KMS-11 (cell line): ENCODE results near the gene AGPAT3.

ENCODE experiments used
- H2AFZ ChIP-seq: fragments of 200-600 bp; sonication (generic); 2 replicates; pipeline ENCODE4 v1.6.1; 2016; ENCODE audit warnings: antibody characterized with exemption, mixed run types, low read depth
- H3K27ac ChIP-seq: fragments of 200-600 bp; sonication (generic); 2 replicates; pipeline ENCODE4 v1.6.1; 2016; ENCODE audit warnings: mild to moderate bottlenecking, mixed run types
- H3K27me3 ChIP-seq: fragments of 200-600 bp; sonication (generic); 2 replicates; pipeline ENCODE4 v1.6.1; 2017; ENCODE audit warnings: mild to moderate bottlenecking, low read depth, mixed run types, moderate library complexity; ENCODE audit not compliant: insufficient read depth
- H3K36me3 ChIP-seq: fragments of 200-600 bp; sonication (generic); 2 replicates; pipeline ENCODE4 v1.6.1; 2017; ENCODE audit warnings: mild to moderate bottlenecking, mixed run types; ENCODE audit not compliant: insufficient read depth
- H3K4me1 ChIP-seq: fragments of 200-600 bp; sonication (generic); 2 replicates; pipeline ENCODE4 v1.6.1; 2016; ENCODE audit warnings: mild to moderate bottlenecking, low read depth, mixed run types; ENCODE audit not compliant: poor library complexity, severe bottlenecking
- H3K4me2 ChIP-seq: fragments of 200-600 bp; sonication (generic); 2 replicates; pipeline ENCODE4 v1.7.0; 2016; ENCODE audit warnings: mild to moderate bottlenecking, mixed run types
- H3K4me3 ChIP-seq: fragments of 200-600 bp; sonication (generic); IDR thresholded peaks from 2 replicates; pipeline ENCODE4 v1.6.1; 2017; ENCODE audit warnings: low read depth, low read length, mixed read lengths; ENCODE audit not compliant: insufficient read depth
- H3K79me2 ChIP-seq: fragments of 200-600 bp; sonication (generic); 2 replicates; pipeline ENCODE4 v1.6.1; 2016; ENCODE audit warnings: low read depth, mixed run types; ENCODE audit not compliant: insufficient read depth
- H3K9ac ChIP-seq: fragments of 200-600 bp; sonication (generic); 2 replicates; pipeline ENCODE4 v1.6.1; 2016; ENCODE audit warnings: mild to moderate bottlenecking, mixed run types
- H4K20me1 ChIP-seq: fragments of 200-600 bp; sonication (generic); 2 replicates; pipeline ENCODE4 v1.6.1; 2016; ENCODE audit warnings: mild to moderate bottlenecking, mixed run types; ENCODE audit not compliant: insufficient read depth
- CTCF ChIP-seq: fragments of 200-600 bp; sonication (generic); conservative IDR thresholded peaks from 2 replicates; pipeline ENCODE4 v1.6.1; 2017; ENCODE audit warnings: low read depth, mild to moderate bottlenecking, antibody characterized with exemption, low read length, moderate library complexity, mixed read lengths

AGPAT3 gene

GRCh38 chr21:43972850-43973633, 108.0 kb downstream of the AGPAT3 start:
- H3K27ac ChIP-seq: no peak overlapping the region
- no peak overlapping the region for H2AFZ ChIP-seq
- TF ChIP-seq CTCF: no peak

GRCh38 chr21:43973634-43973955, 108.6 kb downstream of the AGPAT3 start:
- Histone ChIP-seq H3K36me3 (0 out of 2 replicates have a peak, but pooled peaks cover 5% of the 10 kb centered on the region), H3K79me2 (no peaks in the 10 kb centered on the region), H3K4me1 (peaks cover 4% of the 10 kb centered on the region), H3K4me3 (no peak overlapping the region), H4K20me1 (no peaks in the 10 kb centered on the region), H3K27me3 (no peaks in the 10 kb centered on the region), H3K9ac (no peak overlapping the region), H3K4me2 (no peak overlapping the region), H2AFZ (no peak overlapping the region), H3K27ac (no peak overlapping the region)
- no peak for TF ChIP-seq CTCF

More at GRCh38 chr21:43972850-43973633, 108.0 kb downstream of the AGPAT3 start:
- Histone ChIP-seq H3K4me3 (no peak overlapping the region), H3K36me3 (0 out of 2 replicates have a peak, but pooled peaks cover 5% of the 10 kb centered on the region), H4K20me1 (no peaks in the 10 kb centered on the region), H3K27me3 (no peaks in the 10 kb centered on the region), H3K4me2 (no peak overlapping the region), H3K4me1 (peaks cover 4% of the 10 kb centered on the region), H3K79me2 (no peaks in the 10 kb centered on the region), H3K9ac (no peak overlapping the region)

GRCh38 chr21:43974791-43975468, 109.9 kb downstream of the AGPAT3 start:
- no peak overlapping the region for H3K9ac ChIP-seq
- no peak overlapping the region for H3K27ac ChIP-seq
- H3K27me3 ChIP-seq: no peaks in the 10 kb centered on the region
- H3K79me2 ChIP-seq: no peaks in the 10 kb centered on the region
- no peaks in the 10 kb centered on the region for H4K20me1 ChIP-seq
- no peak overlapping the region for H3K4me2 ChIP-seq
- H3K4me3 ChIP-seq: no peak overlapping the region
- peaks cover 4% of the 10 kb centered on the region for H3K4me1 ChIP-seq
- TF ChIP-seq CTCF: no peak
- no peak overlapping the region for H2AFZ ChIP-seq
- H3K36me3 ChIP-seq: 0 out of 2 replicates have a peak, but pooled peaks cover 5% of the 10 kb centered on the region

GRCh38 chr21:43975469-43976098, 110.6 kb downstream of the AGPAT3 start:
- H3K4me3 ChIP-seq: no peak overlapping the region
- no peaks in the 10 kb centered on the region for H4K20me1 ChIP-seq
- no peak overlapping the region for H3K4me2 ChIP-seq
- no peak overlapping the region for H3K9ac ChIP-seq
- H3K79me2 ChIP-seq: no peaks in the 10 kb centered on the region
- peaks cover 4% of the 10 kb centered on the region for H3K4me1 ChIP-seq
- H3K27ac ChIP-seq: no peak overlapping the region
- 0 out of 2 replicates have a peak, but pooled peaks cover 5% of the 10 kb centered on the region for H3K36me3 ChIP-seq
- H3K27me3 ChIP-seq: no peaks in the 10 kb centered on the region
- H2AFZ ChIP-seq: no peak overlapping the region
- TF ChIP-seq CTCF: peak; percentile 96
